ENCODE data around the gene ADAR.

DNA sequence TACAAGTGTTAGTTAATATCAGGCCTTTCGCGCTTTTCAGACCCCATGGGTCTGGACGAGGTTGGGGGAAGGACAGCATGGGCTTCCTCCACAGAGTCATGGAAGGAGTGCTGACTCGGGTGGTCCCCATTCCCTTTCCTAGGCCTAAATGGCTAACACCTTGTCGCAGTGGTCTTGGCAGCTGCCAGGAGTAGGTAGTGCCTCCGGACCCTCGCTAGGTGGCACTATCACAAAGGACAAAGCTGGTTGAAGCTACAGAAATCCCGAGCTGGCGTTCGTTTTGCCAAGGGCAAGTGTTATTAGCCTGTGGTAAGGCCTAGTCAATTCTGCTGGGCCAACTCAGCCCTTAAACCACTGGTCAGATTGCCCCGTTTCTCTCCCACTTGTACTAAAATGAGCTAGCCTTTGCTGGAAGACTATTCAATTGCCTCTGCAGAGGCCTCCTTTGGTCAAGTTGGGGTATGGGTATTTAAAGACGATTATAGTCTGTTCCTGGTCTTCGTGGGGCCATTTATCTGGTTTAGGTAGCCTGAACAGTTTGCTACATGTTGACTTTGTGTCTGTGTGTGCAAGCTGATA lies 48.4 kb downstream of the ADAR start:
- TF ChIP-seq GATA3 (IDR thresholded peaks at IDR 0.05; ENCODE audit: low read depth, low read length) (no peak), GATA2 (IDR thresholded peaks at IDR 0.05; ENCODE audit: low read depth, low read length) (no peak)
